Measurements from ENCODE around the gene GTF2E1.

GTF2E1 gene

GRCh38 chr3:120801484-120801883, 58.9 kb downstream of the GTF2E1 start:
- no peak for FAIRE-seq

GRCh38 chr3:120802916-120803315, 60.4 kb downstream of the GTF2E1 start:
- no peak for FAIRE-seq

- FAIRE-seq, result no peak
Observed at GRCh38 chr3:120816728-120817127, 74.2 kb downstream of the GTF2E1 start.

GRCh38 chr3:120820748-120821147, 78.2 kb downstream of the GTF2E1 start:
- FAIRE-seq, result peak; percentile 80

GRCh38 chr3:120821426-120821825, 78.9 kb downstream of the GTF2E1 start:
- FAIRE-seq, result no peak

- no peak for FAIRE-seq
Observed at GRCh38 chr3:120823156-120823555, 80.6 kb downstream of the GTF2E1 start.

- FAIRE-seq, result no peak
Observed at GRCh38 chr3:120824613-120825012, 82.1 kb downstream of the GTF2E1 start.

GRCh38 chr3:120828796-120829195, 86.3 kb downstream of the GTF2E1 start:
- FAIRE-seq, result no peak

GRCh38 chr3:120831066-120831465, 88.5 kb downstream of the GTF2E1 start:
- no peak for FAIRE-seq

Data from islet of Langerhans (tissue), 1 donor.